PC-9 (cell line): Measurements from ENCODE around the gene PIEZO2.

Experiments
- CTCF ChIP-seq: fragments of 200-600 bp; sonication (generic); conservative IDR thresholded peaks from 2 replicates; pipeline ENCODE4 v1.6.1; 2017; ENCODE audit warnings: mixed run types, antibody characterized with exemption, mild to moderate bottlenecking, moderate library complexity
- EZH2 ChIP-seq: fragments of 200-600 bp; sonication (generic); IDR thresholded peaks from 2 replicates; pipeline ENCODE4 v1.8.0; 2017; ENCODE audit warnings: antibody characterized with exemption, low read depth

- TF ChIP-seq CTCF (no peak), EZH2 (no peak)
These were observed 151.5 kb downstream of the PIEZO2 start for GRCh38 chr18:10997885-10998284.
